ENCODE results near the gene ZNF668. TPM values are rescaled to one million over a fixed set of nuclear protein-coding genes. Genes with fewer than 3 reads are reported as not detected.

Gene ZNF668
- polyA plus RNA-seq, 1 donor from 2014 or later, result 10.6 TPM

- no peak overlapping the region for H3K27ac Mint-ChIP-seq
- peaks cover 5 to 11% (median 6%) of the 10 kb centered on the region in 3 donors for H3K4me1 Mint-ChIP-seq
- H3K36me3 Mint-ChIP-seq, result peaks cover 4% of the 10 kb centered on the region
These were observed 6.1 kb upstream of the ZNF668 start for GRCh38 chr16:31080035-31080629.

GRCh38 chr16:31079342-31079944 lies 5.4 kb upstream of the ZNF668 start:
- peaks cover 4% of the 10 kb centered on the region for H3K36me3 Mint-ChIP-seq
- H3K27me3 Mint-ChIP-seq, result no peaks in the 10 kb centered on the region
- no peaks in the 10 kb centered on the region for H3K9me3 Mint-ChIP-seq
- H3K27ac Mint-ChIP-seq, result no peak overlapping the region
- H3K4me1 Mint-ChIP-seq, result peaks cover 12 to 18% (median 13%) of the 10 kb centered on the region in 3 donors
- H3K4me3 Mint-ChIP-seq, result no peak overlapping the region

More at GRCh38 chr16:31080035-31080629, 6.1 kb upstream of the ZNF668 start:
- no peak overlapping the region for H3K4me3 Mint-ChIP-seq
- H3K9me3 Mint-ChIP-seq, result no peaks in the 10 kb centered on the region
- H3K27me3 Mint-ChIP-seq, result no peaks in the 10 kb centered on the region

- H3K36me3 Mint-ChIP-seq, result peaks cover 4% of the 10 kb centered on the region
These were observed 4.7 kb upstream of the ZNF668 start for GRCh38 chr16:31078597-31079341.

GRCh38 chr16:31077592-31078396 lies 3.8 kb upstream of the ZNF668 start:
- no peaks in the 10 kb centered on the region for H3K27me3 Mint-ChIP-seq
- no peaks in the 10 kb centered on the region for H3K9me3 Mint-ChIP-seq
- no peak overlapping the region for H3K4me3 Mint-ChIP-seq
- peaks cover 4% of the 10 kb centered on the region for H3K36me3 Mint-ChIP-seq
- peaks cover 13 to 19% (median 18%) of the 10 kb centered on the region in 3 donors for H3K4me1 Mint-ChIP-seq
- peak overlapping the region in 1 of 3 donors; percentile 67 for H3K27ac Mint-ChIP-seq

More at GRCh38 chr16:31078597-31079341, 4.7 kb upstream of the ZNF668 start:
- no peak overlapping the region for H3K27ac Mint-ChIP-seq
- no peaks in the 10 kb centered on the region for H3K9me3 Mint-ChIP-seq
- no peaks in the 10 kb centered on the region for H3K27me3 Mint-ChIP-seq
- H3K4me3 Mint-ChIP-seq, result no peak overlapping the region
- H3K4me1 Mint-ChIP-seq, result peaks cover 13 to 18% (median 17%) of the 10 kb centered on the region in 3 donors

GRCh38 chr16:31077024-31077423 lies 3.0 kb upstream of the ZNF668 start:
- H3K4me1 Mint-ChIP-seq, result peaks cover 16 to 27% (median 23%) of the 10 kb centered on the region in 3 donors
- H3K27me3 Mint-ChIP-seq, result no peaks in the 10 kb centered on the region
- H3K27ac Mint-ChIP-seq, result peak overlapping the region in 2 of 3 donors; percentile 49 to 67
- peak overlapping the region in 1 of 4 donors; percentile 18 for H3K4me3 Mint-ChIP-seq
- no peaks in the 10 kb centered on the region for H3K9me3 Mint-ChIP-seq
- H3K36me3 Mint-ChIP-seq, result peaks cover 4% of the 10 kb centered on the region

GRCh38 chr16:31076319-31076718 lies 2.3 kb upstream of the ZNF668 start:
- Mint-ChIP-seq H3K4me1 (peaks cover 15 to 32% (median 28%) of the 10 kb centered on the region in 3 donors), H3K4me3 (peak overlapping the region in 2 of 4 donors; percentile 33 to 87), H3K27ac (peak overlapping the region in 2 of 3 donors; percentile 46 to 47), H3K27me3 (no peaks in the 10 kb centered on the region), H3K9me3 (no peaks in the 10 kb centered on the region), H3K36me3 (peaks cover 4% of the 10 kb centered on the region)

GRCh38 chr16:31074814-31075183 lies 759 bp upstream of the ZNF668 start:
- H3K36me3 Mint-ChIP-seq, result peaks cover 2% of the 10 kb centered on the region
- no peaks in the 10 kb centered on the region for H3K9me3 Mint-ChIP-seq
- H3K4me3 Mint-ChIP-seq, result peak overlapping the region; percentile 87 to 99 (median 96)
- H3K27ac Mint-ChIP-seq, result peak overlapping the region; percentile 78 to 98 (median 94)
- H3K4me1 Mint-ChIP-seq, result peaks cover 15 to 32% (median 26%) of the 10 kb centered on the region in 3 donors
- H3K27me3 Mint-ChIP-seq, result no peaks in the 10 kb centered on the region

GRCh38 chr16:31073142-31073969 lies 684 bp downstream of the ZNF668 start:
- peak overlapping the region; percentile 87 to 99 (median 96) for H3K4me3 Mint-ChIP-seq
- peak overlapping the region; percentile 78 to 98 (median 98) for H3K27ac Mint-ChIP-seq
- H3K27me3 Mint-ChIP-seq, result no peaks in the 10 kb centered on the region
- peaks cover 14 to 32% (median 29%) of the 10 kb centered on the region in 3 donors for H3K4me1 Mint-ChIP-seq
- peaks cover 1% of the 10 kb centered on the region for H3K36me3 Mint-ChIP-seq
- H3K9me3 Mint-ChIP-seq, result no peaks in the 10 kb centered on the region

- peak overlapping the region; percentile 14 to 98 (median 78) for H3K27ac Mint-ChIP-seq
- H3K4me3 Mint-ChIP-seq, result peak overlapping the region; percentile 87 to 98 (median 94)
- no peaks in the 10 kb centered on the region for H3K27me3 Mint-ChIP-seq
- H3K9me3 Mint-ChIP-seq, result no peaks in the 10 kb centered on the region
- H3K4me1 Mint-ChIP-seq, result peaks cover 14 to 32% (median 29%) of the 10 kb centered on the region in 3 donors
- no peaks in the 10 kb centered on the region for H3K36me3 Mint-ChIP-seq
These were observed 1.4 kb downstream of the ZNF668 start for GRCh38 chr16:31072540-31073141.

- peak overlapping the region in 1 of 3 donors; percentile 78 for H3K27ac Mint-ChIP-seq
- no peaks in the 10 kb centered on the region for H3K27me3 Mint-ChIP-seq
- no peaks in the 10 kb centered on the region for H3K36me3 Mint-ChIP-seq
- H3K9me3 Mint-ChIP-seq, result no peaks in the 10 kb centered on the region
- peaks cover 14 to 32% (median 29%) of the 10 kb centered on the region in 3 donors for H3K4me1 Mint-ChIP-seq
- H3K4me3 Mint-ChIP-seq, result peak overlapping the region; percentile 77 to 94 (median 90)
These were observed 2.2 kb downstream of the ZNF668 start for GRCh38 chr16:31071861-31072260.

- Mint-ChIP-seq H3K36me3 (peaks cover 8% of the 10 kb centered on the region), H3K4me1 (peaks cover 2 to 16% (median 9%) of the 10 kb centered on the region in 3 donors), H3K4me3 (no peak overlapping the region), H3K27ac (peak overlapping the region in 1 of 3 donors; percentile 8), H3K9me3 (no peaks in the 10 kb centered on the region), H3K27me3 (no peaks in the 10 kb centered on the region)
These were observed 6.7 kb downstream of the ZNF668 start for GRCh38 chr16:31067342-31067741.

GRCh38 chr16:31064882-31065461 lies 9.1 kb downstream of the ZNF668 start:
- H3K36me3 Mint-ChIP-seq, result peaks cover 11% of the 10 kb centered on the region
- H3K4me1 Mint-ChIP-seq, result peaks cover 0 to 8% (median 0%) of the 10 kb centered on the region in 3 donors
- no peak overlapping the region for H3K4me3 Mint-ChIP-seq
- H3K27me3 Mint-ChIP-seq, result no peaks in the 10 kb centered on the region
- H3K9me3 Mint-ChIP-seq, result no peaks in the 10 kb centered on the region
- H3K27ac Mint-ChIP-seq, result peak overlapping the region in 2 of 3 donors; percentile 50 to 65
